Activated CD4-positive, alpha-beta T cell treated with anti-CD3 and anti-CD28 coated beads for 24 hours (primary cell): ENCODE data around the gene PLPPR5.

Experiments used
- DNase-seq, 2 donors: peaks; one replicate each; pipeline ENCODE4 v3.0.0-alpha.2; 2020; ENCODE audit warnings: low read depth in 2 of 2

PLPPR5 gene

GRCh38 chr1:98849969-98850636, 154.6 kb downstream of the PLPPR5 start:
- DNase-seq: no peak

GRCh38 chr1:98842241-98842640, 162.4 kb downstream of the PLPPR5 start:
- no peak for DNase-seq
